CD8-positive, alpha-beta memory T cell (primary cell): ENCODE data around the gene CCDC68. TPM values are rescaled to one million over a fixed set of nuclear protein-coding genes. Genes with fewer than 3 reads are reported as not detected.

Source experiments
- CTCF ChIA-PET: fragments of 350-600 bp; sonication (Branson Sonifier 250); formaldehyde crosslinking; loops from one replicate; lab custom pipeline; 2021; ENCODE audit warnings: antibody characterized with exemption; lab: Charles Lee
- POLR2A ChIA-PET: fragments of 350-600 bp; sonication (Branson Sonifier 250); formaldehyde crosslinking; loops from one replicate; lab custom pipeline; 2021; ENCODE audit warnings: antibody characterized with exemption; lab: Charles Lee
- DNase-seq, 5 donors: peaks; one replicate each; pipeline versions ENCODE4 v3.0.0 to v3.0.0-alpha.2; 2020 to 2022; ENCODE audit warnings: mixed read lengths in 1 of 5
- H3K27ac ChIP-seq: one replicate; pipeline ENCODE4 v1.7.0; 2013; ENCODE audit warnings: low read depth, mild to moderate bottlenecking, low read length, moderate library complexity
- H3K27me3 ChIP-seq: 2 replicates; pipeline ENCODE4 v1.7.0; 2013; ENCODE audit warnings: low read length, mild to moderate bottlenecking; ENCODE audit not compliant: insufficient read depth, poor library complexity, severe bottlenecking
- H3K36me3 ChIP-seq: 2 replicates; pipeline ENCODE4 v1.7.0; 2013; ENCODE audit warnings: mild to moderate bottlenecking, low read length, moderate library complexity; ENCODE audit not compliant: insufficient read depth
- H3K4me1 ChIP-seq: 2 replicates; pipeline ENCODE4 v1.7.0; 2013; ENCODE audit warnings: mild to moderate bottlenecking, low read length, moderate library complexity; ENCODE audit not compliant: insufficient read depth
- H3K4me3 ChIP-seq: 2 replicates; pipeline ENCODE4 v1.7.0; 2013; ENCODE audit warnings: mild to moderate bottlenecking, low read length
- H3K9me3 ChIP-seq: 2 replicates; pipeline ENCODE4 v1.7.0; 2013; ENCODE audit warnings: mild to moderate bottlenecking, low read length
- H3K27ac Mint-ChIP-seq, 8 donors: one replicate each; pipeline ENCODE4 v1.8.0; 2020 to 2021; ENCODE audit warnings: mixed read lengths in 8 of 8, mild to moderate bottlenecking in 6 of 8, inconsistent platforms in 3 of 8, moderate library complexity in 3 of 8
- H3K27me3 Mint-ChIP-seq, 2 donors: one replicate each; pipeline ENCODE4 v1.8.0; 2020 to 2021; ENCODE audit warnings: mixed read lengths in 2 of 2, mild to moderate bottlenecking in 1 of 2, moderate library complexity in 1 of 2
- H3K36me3 Mint-ChIP-seq, 3 donors: one replicate each; pipeline ENCODE4 v1.8.0; 2020 to 2021; ENCODE audit warnings: mixed read lengths in 3 of 3, inconsistent platforms in 1 of 3, mild to moderate bottlenecking in 1 of 3
- H3K4me1 Mint-ChIP-seq, 3 donors: one replicate each; pipeline ENCODE4 v1.8.0; 2020 to 2021; ENCODE audit warnings: mixed read lengths in 3 of 3, inconsistent platforms in 1 of 3, mild to moderate bottlenecking in 1 of 3
- H3K4me3 Mint-ChIP-seq, 7 donors: one replicate each; pipeline ENCODE4 v1.8.0; 2020 to 2021; ENCODE audit warnings: mixed read lengths in 7 of 7, mild to moderate bottlenecking in 6 of 7, moderate library complexity in 4 of 7, inconsistent platforms in 2 of 7
- H3K9me3 Mint-ChIP-seq, 5 donors: one replicate each; pipeline ENCODE4 v1.8.0; 2020 to 2022; ENCODE audit warnings: mixed read lengths in 5 of 5, mild to moderate bottlenecking in 3 of 5, moderate library complexity in 2 of 5, inconsistent platforms in 1 of 5
- polyA plus RNA-seq: library from polyadenylated mRNA; unstranded; fragments of 300-500 nt; fragmentation: Illumina TruSeq; gene quantifications from one replicate; pipeline ENCODE4 v1.2.3, GENCODE V29; 2021
- total RNA-seq, 2 experiments: library from RNA; stranded (reverse); gene quantifications; one replicate each; pipeline ENCODE4 v1.2.3, GENCODE V29; 2021

The CCDC68 gene
- total and polyA plus RNA-seq, 3 experiments from 2014 or later = not detected

DNA sequence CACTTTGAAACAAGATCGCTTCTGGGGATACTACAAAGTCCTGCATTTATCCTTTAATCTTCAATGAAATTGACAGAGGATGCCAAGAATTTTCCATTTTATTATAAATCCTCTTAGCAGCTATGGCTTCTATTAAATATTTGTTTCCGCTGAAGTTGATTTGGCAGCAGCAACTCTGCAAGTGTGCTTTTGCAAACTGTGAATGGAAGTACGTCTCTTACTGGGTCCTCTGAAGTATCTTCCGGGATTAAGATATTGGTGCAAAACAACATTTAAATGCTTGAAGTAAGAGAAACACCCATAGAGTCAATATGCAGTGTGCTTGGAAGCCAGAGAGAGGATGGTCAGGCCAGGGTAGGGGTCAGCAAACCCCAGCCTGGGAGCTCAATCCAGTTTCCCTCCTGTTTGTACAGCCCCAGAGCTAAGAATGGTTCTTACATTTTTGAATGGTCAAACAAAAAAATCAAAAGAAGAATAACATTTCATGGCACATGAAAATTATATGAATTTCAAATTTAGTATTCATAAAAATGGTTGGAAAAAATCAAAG lies 13.6 kb downstream of the CCDC68 start:
- Mint-ChIP-seq H3K4me1 (peaks cover 21 to 25% (median 23%) of the 10 kb centered on the region in 3 donors), H3K27me3 (no peaks in the 10 kb centered on the region), H3K9me3 (no peaks in the 10 kb centered on the region), H3K36me3 (peaks cover 0 to 2% (median 0%) of the 10 kb centered on the region in 3 donors), H3K27ac (peak overlapping the region; percentile 10 to 96 (median 92)), H3K4me3 (peak overlapping the region; percentile 83 to 94 (median 89))
- CTCF ChIA-PET = no interaction called here
- Histone ChIP-seq H3K27me3 (no peaks in the 10 kb centered on the region), H3K27ac (peak overlapping the region; percentile 49), H3K36me3 (no peaks in the 10 kb centered on the region), H3K4me1 (peaks cover 14% of the 10 kb centered on the region), H3K4me3 (peak overlapping the region; percentile 78), H3K9me3 (no peaks in the 10 kb centered on the region)
- POLR2A ChIA-PET = no interaction called here
- no peak for DNase-seq

DNA sequence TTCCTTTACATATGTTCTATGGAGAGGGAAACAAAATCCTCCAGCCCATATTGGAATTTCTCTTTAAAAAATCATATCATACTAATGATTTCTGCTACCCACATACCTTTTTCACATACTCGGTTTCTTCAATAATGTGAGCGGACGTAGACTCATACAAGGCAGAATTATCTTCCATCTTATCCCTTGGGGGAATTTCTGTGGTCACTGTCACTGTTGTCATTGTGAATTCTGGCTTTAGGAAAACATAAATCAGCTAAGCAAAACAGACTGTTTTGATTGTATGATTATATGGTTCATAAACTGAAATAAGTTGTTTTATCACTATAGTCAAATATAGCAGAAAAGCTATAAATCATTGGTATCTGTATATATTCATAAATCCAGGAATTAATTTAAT lies 16.7 kb downstream of the CCDC68 start:
- no peak overlapping the region for H3K27ac ChIP-seq
- no peaks in the 10 kb centered on the region for H3K9me3 Mint-ChIP-seq
- H3K9me3 ChIP-seq = no peaks in the 10 kb centered on the region
- H3K36me3 Mint-ChIP-seq = peaks cover 0 to 2% (median 0%) of the 10 kb centered on the region in 3 donors
- no peaks in the 10 kb centered on the region for H3K27me3 Mint-ChIP-seq
- no peaks in the 10 kb centered on the region for H3K27me3 ChIP-seq
- peaks cover 14% of the 10 kb centered on the region for H3K4me1 ChIP-seq
- peaks cover 17 to 22% (median 19%) of the 10 kb centered on the region in 3 donors for H3K4me1 Mint-ChIP-seq
- H3K4me3 ChIP-seq = no peak overlapping the region
- POLR2A ChIA-PET = no interaction called here
- no peaks in the 10 kb centered on the region for H3K36me3 ChIP-seq
- H3K27ac Mint-ChIP-seq = no peak overlapping the region
- H3K4me3 Mint-ChIP-seq = no peak overlapping the region
- DNase-seq = no peak
- CTCF ChIA-PET = no interaction called here

DNA sequence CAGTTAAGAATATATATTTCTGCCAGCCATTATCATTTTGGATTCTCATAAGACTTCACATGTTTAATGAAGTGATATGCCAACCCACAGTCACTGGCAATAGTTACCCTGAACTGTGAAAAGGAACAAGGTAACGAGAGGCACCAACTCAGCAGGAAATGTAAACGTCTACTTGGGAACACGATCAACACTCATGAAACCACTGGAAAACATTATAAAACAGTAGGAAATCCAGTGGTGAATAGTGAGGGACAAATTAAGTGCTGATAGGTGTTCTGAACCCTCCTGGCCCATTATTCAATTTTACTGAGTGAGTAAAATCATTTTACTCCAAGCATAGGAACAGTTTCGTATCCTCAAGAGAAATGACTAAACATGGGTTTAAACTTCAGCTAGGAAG lies 17.1 kb downstream of the CCDC68 start:
- Mint-ChIP-seq H3K4me3 (no peak overlapping the region), H3K9me3 (no peaks in the 10 kb centered on the region), H3K27ac (no peak overlapping the region), H3K36me3 (peaks cover 0 to 2% (median 0%) of the 10 kb centered on the region in 3 donors), H3K4me1 (peaks cover 16 to 20% (median 19%) of the 10 kb centered on the region in 3 donors), H3K27me3 (no peaks in the 10 kb centered on the region)
- Histone ChIP-seq H3K36me3 (no peaks in the 10 kb centered on the region), H3K27ac (no peak overlapping the region), H3K27me3 (no peaks in the 10 kb centered on the region), H3K4me3 (no peak overlapping the region), H3K9me3 (no peaks in the 10 kb centered on the region), H3K4me1 (peaks cover 13% of the 10 kb centered on the region)
- no peak for DNase-seq
- ChIA-PET POLR2A (no interaction called here), CTCF (no interaction called here)

DNA sequence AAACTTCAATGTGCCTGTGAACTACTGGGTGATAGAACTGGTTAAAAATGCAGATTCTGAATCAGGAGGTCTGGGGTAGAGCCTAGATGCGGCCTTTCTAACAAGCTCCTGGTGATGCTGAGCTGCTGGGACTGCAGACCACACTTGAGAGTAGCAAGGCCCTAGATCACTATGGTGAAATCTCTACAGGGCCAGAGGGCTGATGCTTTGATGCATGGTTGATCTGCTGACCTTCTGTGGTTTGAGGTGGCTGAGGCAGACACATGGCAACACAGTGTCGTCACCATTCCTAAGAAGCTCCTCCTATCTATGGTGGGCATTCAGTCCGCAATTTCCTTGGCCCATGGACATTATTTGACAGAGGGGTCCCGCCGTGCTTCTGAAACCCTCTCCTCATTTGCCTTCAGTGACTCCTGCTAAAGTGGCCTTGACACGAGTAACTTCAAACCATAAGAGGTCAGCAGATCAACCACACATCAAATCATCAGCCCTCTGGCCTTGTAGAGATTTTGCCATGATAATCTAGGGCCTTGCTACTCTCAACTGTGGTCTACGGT lies 19.8 kb downstream of the CCDC68 start:
- Histone ChIP-seq H3K9me3 (no peaks in the 10 kb centered on the region), H3K27ac (no peak overlapping the region), H3K4me3 (no peak overlapping the region), H3K27me3 (no peaks in the 10 kb centered on the region), H3K36me3 (no peaks in the 10 kb centered on the region), H3K4me1 (no peaks in the 10 kb centered on the region)
- Mint-ChIP-seq H3K4me1 (no peaks in the 10 kb centered on the region), H3K27ac (no peak overlapping the region), H3K4me3 (no peak overlapping the region), H3K9me3 (no peaks in the 10 kb centered on the region), H3K27me3 (no peaks in the 10 kb centered on the region), H3K36me3 (no peaks in the 10 kb centered on the region)
- CTCF ChIA-PET = no interaction called here
- POLR2A ChIA-PET = no interaction called here
- no peak for DNase-seq

DNA sequence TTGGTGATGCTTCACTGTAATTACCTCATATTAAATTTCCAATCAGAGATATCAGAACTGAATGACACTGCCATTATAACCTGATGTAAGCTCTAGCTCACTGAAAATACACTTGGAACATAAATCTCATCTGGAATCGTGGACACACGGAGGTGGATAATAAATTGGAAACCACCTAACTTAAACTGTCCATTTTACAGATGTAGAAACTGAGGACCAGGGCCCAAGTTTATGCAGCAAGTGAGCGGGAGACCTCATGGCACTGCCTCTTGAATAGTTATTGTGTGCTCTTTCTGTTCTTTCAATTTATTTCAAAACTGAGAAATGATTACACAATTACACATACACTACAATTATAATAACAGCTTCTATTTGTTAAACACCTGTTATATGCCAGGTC lies 20.8 kb downstream of the CCDC68 start:
- Histone ChIP-seq H3K27me3 (no peaks in the 10 kb centered on the region), H3K27ac (no peak overlapping the region)
- H3K36me3 Mint-ChIP-seq = no peaks in the 10 kb centered on the region

DNA sequence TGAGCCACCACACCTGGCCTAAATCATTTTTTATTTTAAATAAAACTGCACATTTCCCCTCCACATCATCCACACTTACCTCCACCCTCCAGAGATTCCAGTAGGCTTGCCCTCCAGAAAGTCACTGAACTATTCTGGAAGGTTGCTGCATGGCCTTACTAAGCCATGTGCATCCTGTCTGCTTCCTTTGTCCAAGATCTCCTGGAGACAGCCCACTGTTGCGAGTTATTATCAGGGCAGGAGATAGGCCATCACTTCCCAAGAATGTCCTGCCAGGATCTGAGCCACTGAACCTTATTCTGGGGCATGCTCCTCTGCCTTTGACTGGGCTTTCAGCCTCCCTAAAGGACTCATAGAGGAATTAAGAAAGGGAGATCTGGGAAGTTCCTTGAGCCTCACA lies 26.8 kb downstream of the CCDC68 start:
- Histone ChIP-seq H3K36me3 (no peaks in the 10 kb centered on the region), H3K27me3 (no peaks in the 10 kb centered on the region), H3K9me3 (no peaks in the 10 kb centered on the region), H3K4me3 (no peak overlapping the region), H3K4me1 (no peaks in the 10 kb centered on the region), H3K27ac (no peak overlapping the region)
- CTCF ChIA-PET = no interaction called here
- Mint-ChIP-seq H3K4me1 (no peaks in the 10 kb centered on the region), H3K36me3 (no peaks in the 10 kb centered on the region), H3K27me3 (no peaks in the 10 kb centered on the region), H3K4me3 (no peak overlapping the region), H3K9me3 (no peaks in the 10 kb centered on the region), H3K27ac (no peak overlapping the region)
- POLR2A ChIA-PET = no interaction called here
- no peak for DNase-seq

More for the DNA sequence above, 20.8 kb downstream of the CCDC68 start:
- no peaks in the 10 kb centered on the region for H3K27me3 Mint-ChIP-seq
- DNase-seq = no peak
- H3K4me3 Mint-ChIP-seq = no peak overlapping the region
- no peak overlapping the region for H3K27ac Mint-ChIP-seq
- H3K9me3 Mint-ChIP-seq = no peaks in the 10 kb centered on the region
- no peaks in the 10 kb centered on the region for H3K4me1 Mint-ChIP-seq
- no peak overlapping the region for H3K4me3 ChIP-seq
- H3K4me1 ChIP-seq = no peaks in the 10 kb centered on the region
- ChIA-PET POLR2A (no interaction called here), CTCF (no interaction called here)
- H3K9me3 ChIP-seq = no peaks in the 10 kb centered on the region
- no peaks in the 10 kb centered on the region for H3K36me3 ChIP-seq

DNA sequence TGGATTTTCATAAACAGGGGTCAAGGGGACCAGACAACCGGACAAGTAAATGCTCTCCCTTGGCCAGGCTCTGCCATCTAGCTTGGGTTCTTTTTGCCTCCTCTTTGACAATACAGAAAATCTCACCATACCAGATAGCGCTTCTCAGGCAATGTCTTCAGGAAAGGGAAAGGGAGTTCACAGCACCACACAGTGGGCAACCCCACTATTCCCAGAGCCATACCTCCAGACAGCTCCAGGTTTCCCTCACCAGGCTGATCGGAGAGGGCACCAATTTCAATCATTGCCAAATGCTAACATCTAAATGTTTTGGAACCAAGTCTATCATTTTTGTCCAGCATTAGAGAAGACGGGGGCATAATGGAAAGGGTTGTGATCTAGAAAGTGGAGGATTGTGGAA lies 28.1 kb downstream of the CCDC68 start:
- Mint-ChIP-seq H3K27ac (no peak overlapping the region), H3K4me1 (no peaks in the 10 kb centered on the region), H3K36me3 (no peaks in the 10 kb centered on the region), H3K9me3 (no peaks in the 10 kb centered on the region), H3K27me3 (no peaks in the 10 kb centered on the region), H3K4me3 (no peak overlapping the region)
- Histone ChIP-seq H3K36me3 (no peaks in the 10 kb centered on the region), H3K4me3 (no peak overlapping the region), H3K27ac (no peak overlapping the region), H3K9me3 (no peaks in the 10 kb centered on the region), H3K27me3 (no peaks in the 10 kb centered on the region), H3K4me1 (no peaks in the 10 kb centered on the region)
- ChIA-PET POLR2A (no interaction called here), CTCF (interaction anchor here (1.3 kb wide), 1 partner anchor 8 kb away, joined by 3 read pairs; no protein-coding TSS in a partner anchor)
- DNase-seq = no peak

DNA sequence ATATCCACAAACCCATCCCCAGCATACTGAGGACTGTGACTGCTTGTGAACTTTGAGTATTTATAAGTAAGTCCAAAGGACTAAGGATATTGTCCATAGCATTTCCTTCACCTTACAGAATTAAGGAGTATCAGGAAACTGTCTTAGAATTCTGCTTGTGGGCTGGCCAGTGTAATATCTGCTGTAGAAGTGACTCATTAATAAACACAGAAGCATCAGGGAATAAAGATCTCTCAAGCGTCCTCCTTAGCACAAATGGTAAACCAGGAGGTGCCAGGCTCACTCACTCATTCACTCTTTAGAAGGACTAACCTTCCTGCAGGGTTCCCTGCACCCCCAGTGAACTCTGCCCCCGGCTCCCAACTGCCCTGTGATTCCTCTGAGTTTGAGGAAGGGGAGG lies 31.0 kb downstream of the CCDC68 start:
- H3K4me1 ChIP-seq = no peaks in the 10 kb centered on the region
- Mint-ChIP-seq H3K4me3 (no peak overlapping the region), H3K27me3 (peaks cover 0 to 1% of the 10 kb centered on the region in 2 donors), H3K9me3 (no peaks in the 10 kb centered on the region), H3K27ac (no peak overlapping the region), H3K4me1 (no peaks in the 10 kb centered on the region), H3K36me3 (no peaks in the 10 kb centered on the region)
- H3K4me3 ChIP-seq = no peak overlapping the region
- H3K9me3 ChIP-seq = no peaks in the 10 kb centered on the region
- H3K36me3 ChIP-seq = no peaks in the 10 kb centered on the region
- POLR2A ChIA-PET = no interaction called here
- no peak overlapping the region for H3K27ac ChIP-seq
- no peak for DNase-seq
- H3K27me3 ChIP-seq = no peaks in the 10 kb centered on the region
- CTCF ChIA-PET = no interaction called here
